HG03103 (cell line): ENCODE measurements around the gene YPEL3.
"Not testable (repeated sequence)": the region's sequence is repeated elsewhere in the genome, so short reads cannot be mapped to it uniquely, and the experiment has no call there.

Experiments
- ATAC-seq: cut with Tn5 transposase; IDR thresholded peaks from one replicate; pipeline ENCODE4 v1.9.1; 2021; ENCODE audit warnings: low read depth; ENCODE audit not compliant: unreplicated experiment

Gene YPEL3

GRCh38 chr16:30096105-30096861, at the start of gene YPEL3:
TSS of gene YPEL3 (minus strand) at chr16:30096213. CDS start at chr16:30095482, 731 bp downstream.
- ATAC-seq = peak; percentile 35

GRCh38 chr16:30145657-30146056, 49.6 kb upstream of the YPEL3 start:
- no peak for ATAC-seq

GRCh38 chr16:30144917-30145316, 48.9 kb upstream of the YPEL3 start:
- ATAC-seq = no peak

GRCh38 chr16:30144017-30144416, 48.0 kb upstream of the YPEL3 start:
- no peak for ATAC-seq

- ATAC-seq = no peak
These were observed 47.3 kb upstream of the YPEL3 start for GRCh38 chr16:30143347-30143702.

- ATAC-seq = no peak
These were observed 46.8 kb upstream of the YPEL3 start for GRCh38 chr16:30142672-30143346.

GRCh38 chr16:30141750-30142149, 45.7 kb upstream of the YPEL3 start:
- no peak for ATAC-seq

GRCh38 chr16:30139583-30140481, 43.8 kb upstream of the YPEL3 start:
- ATAC-seq = no peak

GRCh38 chr16:30137897-30138296, 41.9 kb upstream of the YPEL3 start:
- no peak for ATAC-seq

- ATAC-seq = no peak
These were observed 41.1 kb upstream of the YPEL3 start for GRCh38 chr16:30136971-30137605.

- ATAC-seq = no peak
These were observed 36.6 kb upstream of the YPEL3 start for GRCh38 chr16:30132591-30132990.

- ATAC-seq = no peak
These were observed 36.0 kb upstream of the YPEL3 start for GRCh38 chr16:30131869-30132475.

- no peak for ATAC-seq
These were observed 32.0 kb upstream of the YPEL3 start for GRCh38 chr16:30127993-30128392.

GRCh38 chr16:30125690-30126089, 29.7 kb upstream of the YPEL3 start:
- not testable (repeated sequence) for ATAC-seq

GRCh38 chr16:30124985-30125379, 29.0 kb upstream of the YPEL3 start:
- ATAC-seq = no peak

GRCh38 chr16:30122604-30123160, 26.7 kb upstream of the YPEL3 start:
- ATAC-seq = no peak

GRCh38 chr16:30121741-30122571, 25.9 kb upstream of the YPEL3 start:
- ATAC-seq = no peak

- ATAC-seq = no peak
These were observed 24.5 kb upstream of the YPEL3 start for GRCh38 chr16:30120340-30121105.
